Activated T-cell treated with anti-CD3 and anti-CD28 coated beads, Interleukin-2, amount 50 U/mL, for 72 hours (primary cell): ENCODE results near the gene XCL1. TPM values are rescaled to one million over a fixed set of nuclear protein-coding genes. Genes with fewer than 3 reads are reported as not detected.
A peak's percentile ranks its signal among the peaks of the same experiment; 100 is the strongest.

Source experiments
- ATAC-seq, 2 donors: fragments of 150-1000 bp; cut with Tn5 transposase; replicated peaks in 1 of 2; 2 replicates each; pipeline ENCODE4 v1.10.0; 2021; ENCODE audit warnings: moderate library complexity in 2 of 2, mild to moderate bottlenecking in 1 of 2
- DNase-seq, 2 donors: peaks; one replicate each; pipeline ENCODE4 v3.0.0; 2021 to 2022; ENCODE audit warnings: mixed read lengths in 1 of 2
- H3K27ac Mint-ChIP-seq: one replicate; pipeline ENCODE4 v1.8.0; 2022; ENCODE audit warnings: mild to moderate bottlenecking, moderate library complexity, mixed read lengths
- H3K27me3 Mint-ChIP-seq: one replicate; pipeline ENCODE4 v1.8.0; 2022; ENCODE audit warnings: low read depth, mixed read lengths
- H3K36me3 Mint-ChIP-seq, 2 donors: one replicate each; pipeline ENCODE4 v1.8.0; 2022; ENCODE audit warnings: mixed read lengths in 2 of 2, mild to moderate bottlenecking in 1 of 2; ENCODE audit not compliant: insufficient read depth in 2 of 2
- H3K4me1 Mint-ChIP-seq: one replicate; pipeline ENCODE4 v1.8.0; 2022; ENCODE audit warnings: low read depth, mixed read lengths
- H3K4me3 Mint-ChIP-seq, 2 donors: one replicate each; pipeline ENCODE4 v1.8.0; 2022; ENCODE audit warnings: mild to moderate bottlenecking in 2 of 2, mixed read lengths in 2 of 2, moderate library complexity in 2 of 2
- H3K9me3 Mint-ChIP-seq, 2 donors: one replicate each; pipeline ENCODE4 v1.8.0; 2022; ENCODE audit warnings: mixed read lengths in 2 of 2
- total RNA-seq, 2 donors: library from RNA; stranded (reverse); gene quantifications; one replicate each; pipeline ENCODE4 v1.2.3, GENCODE V29; 2022

XCL1 gene
- total RNA-seq, 2 donors from 2014 or later = 11.7 to 27.8 TPM

- Mint-ChIP-seq H3K27ac (no peak overlapping the region), H3K9me3 (no peaks in the 10 kb centered on the region)
- no peak for ATAC-seq
These were observed 39.6 kb downstream of the XCL1 start for GRCh38 chr1:168615965-168616364.

GRCh38 chr1:168617974-168618750 lies 41.8 kb downstream of the XCL1 start:
- Mint-ChIP-seq H3K4me1 (no peaks in the 10 kb centered on the region), H3K36me3 (no peaks in the 10 kb centered on the region), H3K9me3 (no peaks in the 10 kb centered on the region), H3K27me3 (peaks cover 12% of the 10 kb centered on the region), H3K4me3 (no peak overlapping the region), H3K27ac (no peak overlapping the region)
- no peak for DNase-seq
- no peak for ATAC-seq

More at GRCh38 chr1:168615965-168616364, 39.6 kb downstream of the XCL1 start:
- no peak for DNase-seq
- Mint-ChIP-seq H3K27me3 (peaks cover 15% of the 10 kb centered on the region), H3K4me3 (no peak overlapping the region), H3K36me3 (no peaks in the 10 kb centered on the region), H3K4me1 (no peaks in the 10 kb centered on the region)

GRCh38 chr1:168618886-168619285 lies 42.5 kb downstream of the XCL1 start:
- Mint-ChIP-seq H3K4me3 (no peak overlapping the region), H3K27me3 (peaks cover 5% of the 10 kb centered on the region), H3K4me1 (no peaks in the 10 kb centered on the region), H3K27ac (no peak overlapping the region), H3K36me3 (no peaks in the 10 kb centered on the region), H3K9me3 (no peaks in the 10 kb centered on the region)
- ATAC-seq (no peak), DNase-seq (no peak)

GRCh38 chr1:168621356-168621755 lies 45.0 kb downstream of the XCL1 start:
- Mint-ChIP-seq H3K4me1 (no peaks in the 10 kb centered on the region), H3K9me3 (no peaks in the 10 kb centered on the region), H3K36me3 (no peaks in the 10 kb centered on the region), H3K4me3 (no peak overlapping the region), H3K27me3 (peaks cover 5% of the 10 kb centered on the region), H3K27ac (no peak overlapping the region)
- ATAC-seq (no peak), DNase-seq (no peak)

GRCh38 chr1:168623003-168623828 lies 46.8 kb downstream of the XCL1 start:
- H3K4me1 Mint-ChIP-seq = no peaks in the 10 kb centered on the region
- no peaks in the 10 kb centered on the region for H3K9me3 Mint-ChIP-seq
- no peak overlapping the region for H3K27ac Mint-ChIP-seq
- DNase-seq (no peak), ATAC-seq (no peak)
- H3K36me3 Mint-ChIP-seq = no peaks in the 10 kb centered on the region
- no peaks in the 10 kb centered on the region for H3K27me3 Mint-ChIP-seq
- H3K4me3 Mint-ChIP-seq = no peak overlapping the region

- H3K9me3 Mint-ChIP-seq = no peaks in the 10 kb centered on the region
- no peak overlapping the region for H3K4me3 Mint-ChIP-seq
- H3K27ac Mint-ChIP-seq = no peak overlapping the region
- DNase-seq = no peak
- ATAC-seq = no peak
- no peaks in the 10 kb centered on the region for H3K36me3 Mint-ChIP-seq
- H3K4me1 Mint-ChIP-seq = peaks cover 3% of the 10 kb centered on the region
- H3K27me3 Mint-ChIP-seq = no peaks in the 10 kb centered on the region
These were observed 47.4 kb downstream of the XCL1 start for GRCh38 chr1:168623831-168624230.

- H3K9me3 Mint-ChIP-seq = no peaks in the 10 kb centered on the region
- DNase-seq (no peak), ATAC-seq (no peak)
- no peak overlapping the region for H3K4me3 Mint-ChIP-seq
- H3K36me3 Mint-ChIP-seq = no peaks in the 10 kb centered on the region
- no peak overlapping the region for H3K27ac Mint-ChIP-seq
- H3K27me3 Mint-ChIP-seq = peaks cover 17% of the 10 kb centered on the region
- H3K4me1 Mint-ChIP-seq = peaks cover 9% of the 10 kb centered on the region
These were observed 49.9 kb downstream of the XCL1 start for GRCh38 chr1:168626326-168626725.

- DNase-seq = no peak
- Mint-ChIP-seq H3K4me3 (no peak overlapping the region), H3K36me3 (no peaks in the 10 kb centered on the region), H3K27me3 (peaks cover 27% of the 10 kb centered on the region), H3K4me1 (peaks cover 9% of the 10 kb centered on the region), H3K27ac (no peak overlapping the region), H3K9me3 (no peaks in the 10 kb centered on the region)
- no peak for ATAC-seq
These were observed 51.0 kb downstream of the XCL1 start for GRCh38 chr1:168627370-168627769.

- Mint-ChIP-seq H3K27ac (no peak overlapping the region), H3K36me3 (no peaks in the 10 kb centered on the region), H3K4me1 (peaks cover 9% of the 10 kb centered on the region), H3K9me3 (no peaks in the 10 kb centered on the region), H3K4me3 (no peak overlapping the region), H3K27me3 (peaks cover 30% of the 10 kb centered on the region)
- peak; percentile 99 for ATAC-seq
- peak; percentile 26 to 40 for DNase-seq
These were observed 52.4 kb downstream of the XCL1 start for GRCh38 chr1:168628807-168629206.

- Mint-ChIP-seq H3K4me1 (peaks cover 9% of the 10 kb centered on the region), H3K27me3 (peaks cover 30% of the 10 kb centered on the region), H3K27ac (no peak overlapping the region), H3K9me3 (no peaks in the 10 kb centered on the region), H3K4me3 (no peak overlapping the region), H3K36me3 (no peaks in the 10 kb centered on the region)
- ATAC-seq (no peak), DNase-seq (no peak)
These were observed 53.1 kb downstream of the XCL1 start for GRCh38 chr1:168629466-168629865.

Other genes starting within 250 kb of the XCL1 start
- gene XCL2, start 32.6 kb upstream of the XCL1 start, total RNA-seq = 10 to 100 TPM; 15.7 to 51.0 TPM
- gene DPT, start 152.6 kb downstream of the XCL1 start, total RNA-seq = not detected